ENCODE results near the gene SLC39A11.
"Not testable (repeated sequence)": the region's sequence is repeated elsewhere in the genome, so short reads cannot be mapped to it uniquely, and the experiment has no call there.

The SLC39A11 gene

DNA sequence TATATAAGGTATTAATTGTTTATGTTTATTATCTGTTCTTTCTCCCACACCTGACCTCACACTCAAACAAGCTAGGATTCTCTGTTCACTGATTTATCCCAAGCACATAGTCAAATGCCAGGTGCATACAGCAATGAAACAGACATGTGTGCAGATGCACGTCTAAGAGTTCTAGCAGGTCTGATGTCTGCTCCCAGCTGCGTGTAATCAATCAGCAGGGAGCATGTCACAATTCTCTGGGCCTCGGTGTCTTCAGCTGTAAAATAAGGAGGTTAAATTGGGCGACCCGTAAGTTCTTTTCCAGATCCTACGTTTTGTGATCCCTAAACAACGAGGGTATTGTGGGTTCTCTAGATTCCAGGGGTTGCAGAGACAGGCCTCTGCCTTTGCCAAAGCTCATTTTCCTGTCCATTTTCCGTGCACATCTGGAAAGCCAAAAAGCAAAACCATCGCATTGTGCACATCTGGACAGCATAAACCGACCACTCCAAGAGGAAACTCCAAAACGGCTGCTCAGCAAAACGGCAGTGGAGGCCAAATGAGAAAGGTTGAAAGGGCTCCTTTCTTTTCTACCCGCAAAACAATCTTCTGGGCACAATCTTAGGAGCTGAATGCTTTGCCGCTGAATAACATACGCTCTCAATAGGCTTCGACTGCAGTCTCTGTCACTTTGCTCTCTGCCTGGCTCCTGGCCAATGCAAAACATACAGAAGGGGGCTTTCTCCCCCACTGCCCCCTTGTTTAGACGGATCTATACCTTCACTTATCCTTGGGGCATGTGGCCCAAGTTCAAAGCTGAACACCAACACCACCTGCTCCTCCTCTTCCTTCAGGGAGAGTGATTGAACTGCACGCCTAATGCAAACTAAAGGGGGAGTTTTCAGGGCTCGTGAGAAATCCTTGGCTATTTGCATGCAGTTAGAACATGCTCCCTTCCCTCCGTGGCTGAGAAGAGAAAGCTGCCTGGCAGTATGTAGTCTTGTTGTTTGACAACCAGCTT lies 426.3 kb downstream of the SLC39A11 start:
- FAIRE-seq = no peak

DNA sequence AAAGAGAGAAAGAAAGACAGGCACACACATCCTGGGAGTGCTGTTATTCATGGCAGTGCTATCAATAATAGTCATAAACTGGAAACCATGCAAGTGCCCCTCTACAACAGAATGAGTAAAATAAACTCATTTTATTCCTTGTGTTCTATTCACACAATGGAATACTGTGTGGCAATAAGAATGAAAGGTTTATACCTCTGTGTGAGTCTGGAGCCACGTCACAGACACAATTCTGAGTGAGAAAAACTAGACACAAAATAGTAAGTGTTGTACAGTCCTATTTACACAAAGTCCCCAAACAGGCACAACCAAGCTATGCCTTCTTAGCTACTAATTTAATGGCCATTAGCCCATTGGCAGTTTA lies 429.7 kb downstream of the SLC39A11 start:
- no peak for FAIRE-seq

- FAIRE-seq = no peak
These were observed 430.3 kb downstream of the SLC39A11 start for GRCh38 chr17:72661945-72662826.

- no peak for FAIRE-seq
These were observed 431.2 kb downstream of the SLC39A11 start for GRCh38 chr17:72661116-72661944.

- no peak for FAIRE-seq
These were observed 432.0 kb downstream of the SLC39A11 start for GRCh38 chr17:72660274-72661115.

- no peak for FAIRE-seq
These were observed 432.7 kb downstream of the SLC39A11 start for GRCh38 chr17:72659811-72660210.

- no peak for FAIRE-seq
These were observed 433.8 kb downstream of the SLC39A11 start for GRCh38 chr17:72658675-72659074.

- no peak for FAIRE-seq
These were observed 434.8 kb downstream of the SLC39A11 start for GRCh38 chr17:72657467-72658317.

- FAIRE-seq = no peak
These were observed 436.2 kb downstream of the SLC39A11 start for GRCh38 chr17:72656130-72656763.

DNA sequence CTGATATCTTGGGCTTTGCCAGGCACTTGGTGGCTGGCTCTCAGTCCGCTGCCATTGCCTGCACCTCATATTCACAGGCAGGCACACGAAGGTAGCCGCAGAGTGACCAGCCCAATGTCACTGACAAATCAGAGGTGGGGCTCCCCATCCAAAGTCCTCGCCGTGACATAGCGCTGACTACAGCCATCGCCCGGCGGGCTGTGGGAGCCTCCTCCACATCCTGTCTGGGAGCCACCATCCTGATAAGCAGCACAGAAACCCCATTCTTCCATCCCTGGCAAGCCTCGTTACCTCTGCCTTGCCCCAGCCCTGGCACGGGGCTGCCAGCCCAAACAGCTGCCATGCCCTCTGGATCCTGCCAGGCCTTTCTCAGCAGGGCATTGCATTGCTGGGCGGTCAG lies 437.8 kb downstream of the SLC39A11 start:
- no peak for FAIRE-seq

GRCh38 chr17:72651988-72652387 lies 440.5 kb downstream of the SLC39A11 start:
- FAIRE-seq = no peak

DNA sequence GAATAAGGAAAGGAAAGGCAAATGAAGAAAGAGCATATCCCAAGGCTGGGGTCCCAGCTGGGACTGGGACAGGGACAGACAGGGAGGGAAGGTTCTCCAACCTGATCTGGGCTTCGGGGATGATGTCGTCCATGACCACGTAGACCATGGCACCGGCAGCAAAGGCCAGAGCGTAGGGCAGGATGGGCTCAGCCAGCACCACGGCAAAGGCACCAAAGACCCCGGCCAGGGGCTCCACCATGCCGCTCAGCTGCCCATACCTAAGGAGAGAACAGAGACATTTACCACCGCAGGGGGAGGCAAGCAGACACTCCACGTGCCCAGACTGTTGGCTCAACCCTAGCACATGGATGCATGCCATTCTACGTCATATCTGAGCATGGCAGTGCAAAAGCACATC lies 443.8 kb downstream of the SLC39A11 start:
- FAIRE-seq = no peak

GRCh38 chr17:72646176-72646575 lies 446.3 kb downstream of the SLC39A11 start:
- FAIRE-seq = no peak

DNA sequence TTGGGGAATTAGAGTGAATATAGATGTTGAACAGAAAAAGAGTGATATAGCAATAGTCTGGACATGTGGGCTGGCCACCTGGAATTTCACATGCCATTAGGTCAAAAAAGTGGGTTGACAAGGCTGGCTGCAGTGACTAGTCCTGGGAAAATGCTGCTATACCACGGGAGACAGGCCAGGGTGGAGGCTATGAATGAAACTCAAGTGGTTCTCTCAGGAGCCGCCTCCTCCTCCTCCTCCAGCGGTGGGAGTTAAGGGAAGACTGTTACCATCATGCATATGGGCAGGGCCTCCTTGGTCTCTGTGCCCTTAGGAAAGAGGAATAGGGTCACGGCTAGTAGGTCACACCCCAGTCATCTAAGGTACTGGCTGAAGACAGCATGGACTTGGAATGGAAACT lies 448.0 kb downstream of the SLC39A11 start:
- FAIRE-seq = no peak

DNA sequence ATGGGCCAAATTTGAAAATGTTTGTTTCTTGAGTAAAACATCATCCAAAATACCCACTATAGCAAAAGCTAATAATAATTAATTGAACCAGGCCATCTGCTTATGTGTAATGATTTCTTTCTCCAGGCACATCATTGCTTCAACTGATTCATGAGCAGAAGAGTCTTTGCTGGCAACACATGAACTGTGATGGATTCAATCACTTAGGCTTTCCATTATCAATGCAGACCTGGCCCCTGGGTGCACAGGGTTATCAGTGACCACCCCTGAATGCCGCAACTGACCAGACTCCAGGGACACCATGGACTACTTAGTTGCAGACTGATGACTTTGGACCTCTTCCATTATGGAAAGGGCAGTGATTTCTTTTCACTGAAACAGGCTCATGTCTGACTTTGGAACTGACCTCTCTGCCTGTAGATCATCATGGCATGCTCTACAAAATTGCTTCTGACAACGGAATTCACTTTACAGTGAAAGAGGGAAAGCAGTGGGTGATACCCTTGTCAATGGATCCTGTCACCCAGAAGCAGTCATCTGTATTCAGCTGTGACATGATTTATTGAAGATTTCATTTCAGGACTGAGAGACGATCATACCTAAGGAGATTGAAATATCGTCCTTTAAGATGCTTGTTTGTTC lies 448.8 kb downstream of the SLC39A11 start:
- no peak for FAIRE-seq

DNA sequence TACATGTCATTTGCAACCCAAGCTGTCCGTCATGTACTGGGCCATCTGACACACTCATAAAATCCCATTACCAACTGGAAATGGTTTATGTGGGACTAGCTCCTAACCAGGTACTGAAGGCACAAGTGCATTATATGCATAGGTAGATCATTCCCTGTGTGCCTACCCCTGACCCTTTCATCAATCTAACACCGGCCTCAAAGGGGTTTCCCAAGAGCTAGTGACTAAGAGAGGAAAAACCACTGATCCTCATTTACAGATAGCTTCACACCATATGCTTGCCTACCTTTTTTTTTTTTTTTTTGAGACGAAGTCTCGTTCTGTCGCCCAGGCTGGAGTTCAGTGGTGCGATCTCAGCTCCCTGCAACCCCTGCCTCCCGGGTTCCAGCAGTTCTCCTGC lies 449.8 kb downstream of the SLC39A11 start:
- no peak for FAIRE-seq

GRCh38 chr17:72640415-72641165 lies 451.9 kb downstream of the SLC39A11 start:
- no peak for FAIRE-seq

DNA sequence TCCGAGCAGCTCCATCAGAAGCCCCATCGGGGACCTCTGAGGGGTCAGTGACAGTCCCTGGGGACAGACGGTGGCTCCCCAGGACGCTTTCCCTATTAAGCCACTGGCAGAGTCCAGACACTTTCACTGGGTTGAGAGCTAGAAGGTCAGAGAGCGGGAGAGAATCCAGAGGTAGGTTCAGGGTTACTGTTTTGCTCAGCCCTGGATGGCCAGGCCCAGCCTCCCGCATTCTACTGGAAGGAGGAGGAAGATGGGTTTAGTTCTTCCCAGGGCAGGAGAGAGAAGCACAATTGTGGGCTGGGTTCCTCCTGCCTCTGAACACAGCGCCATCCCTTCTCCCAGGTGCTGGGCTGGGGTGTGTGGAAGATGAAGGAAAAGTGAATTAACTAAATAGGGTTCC lies 452.8 kb downstream of the SLC39A11 start:
- FAIRE-seq = no peak

DNA sequence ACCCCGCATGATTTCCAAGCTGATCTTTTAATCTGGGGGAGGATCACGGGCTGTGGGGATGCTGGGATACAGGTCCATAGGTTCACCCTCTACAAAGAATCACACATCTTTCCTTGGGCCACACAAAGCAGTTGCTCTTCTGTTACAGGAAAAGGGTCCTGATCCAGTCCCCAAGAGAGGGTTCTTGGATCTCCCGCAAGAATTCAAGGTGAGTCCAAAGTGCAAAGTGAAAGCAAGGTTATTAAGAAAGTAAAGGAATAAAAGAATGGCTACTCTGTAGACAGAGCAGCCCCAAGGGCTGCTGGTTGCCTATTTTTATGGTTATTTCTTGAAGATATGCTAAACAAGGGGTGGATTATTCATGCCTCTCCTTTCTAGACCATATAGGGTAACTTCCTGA lies 453.6 kb downstream of the SLC39A11 start:
- not testable (repeated sequence) for FAIRE-seq

Measured in A204.1 (cell line).